ENCODE results near the gene MYO19.

The MYO19 gene

DNA sequence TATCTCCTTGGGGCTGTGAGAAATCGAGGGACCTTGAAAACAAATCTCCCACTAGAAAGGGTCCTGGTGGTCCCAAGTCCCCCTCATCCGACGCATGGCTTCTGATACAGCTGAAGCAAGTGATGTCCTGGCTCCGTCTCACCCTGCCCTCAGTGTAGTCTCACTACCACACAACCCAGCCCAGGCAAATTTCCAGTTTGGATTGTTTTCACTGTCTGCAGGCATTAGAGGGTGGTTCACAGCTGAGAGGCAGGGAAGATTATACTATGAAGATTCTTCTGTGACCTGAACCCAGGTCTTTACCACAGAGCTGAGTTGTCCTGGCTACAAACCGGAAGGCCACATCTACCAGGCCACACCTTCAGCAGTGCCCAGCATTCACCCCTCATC lies 30.5 kb downstream of the MYO19 start:
- Histone ChIP-seq H2AFZ (ENCODE audit: insufficient read depth, low read length, poor library complexity) (no peak overlapping the region), H3K4ac (ENCODE audit: low read depth, low read length) (no peak overlapping the region), H3K4me2 (ENCODE audit: low read length) (no peak overlapping the region), H3K23ac (ENCODE audit: low read length) (no peak overlapping the region), H3K9ac (ENCODE audit: low read length) (no peak overlapping the region), H2BK5ac (ENCODE audit: low read depth, low read length, poor library complexity) (no peak overlapping the region), H3K79me1 (ENCODE audit: low read length) (no peaks in the 10 kb centered on the region), H2BK12ac (ENCODE audit: low read length) (no peak overlapping the region), H3K4me3 (ENCODE audit: low read depth, low read length) (no peak overlapping the region), H3K27ac (ENCODE audit: low read depth, low read length) (no peak overlapping the region), H2BK120ac (ENCODE audit: insufficient read depth, low read length, poor library complexity) (no peak overlapping the region), H3K14ac (ENCODE audit: low read length) (no peak overlapping the region), H3K18ac (ENCODE audit: low read length) (no peak overlapping the region), H3K4me1 (ENCODE audit: control insufficient read depth in 1 of 2, insufficient read depth in 2 of 2, low read length in 2 of 2) (no peaks in the 10 kb centered on the region), H2AK5ac (ENCODE audit: low read length) (no peak overlapping the region), H3K79me2 (ENCODE audit: control insufficient read depth, insufficient read depth, low read length, poor library complexity) (no peaks in the 10 kb centered on the region), H3K36me3 (ENCODE audit: control insufficient read depth in 1 of 2, insufficient read depth in 2 of 2, low read length in 2 of 2) (peaks cover 72 to 82% of the 10 kb centered on the region in 2 experiments), H4K8ac (ENCODE audit: low read depth, low read length) (no peak overlapping the region), H4K91ac (ENCODE audit: low read depth, low read length) (no peak overlapping the region), H4K12ac (ENCODE audit: low read depth, low read length) (no peak overlapping the region), H3K27me3 (ENCODE audit: insufficient read depth, low read length) (no peaks in the 10 kb centered on the region), H3K9me3 (ENCODE audit: insufficient read depth, low read depth, low read length) (no peaks in the 10 kb centered on the region)
- no peak for DNase-seq
- no CpG with 5 or more reads among the region's 5 CpGs for WGBS (ENCODE audit: extremely low coverage, insufficient coverage, insufficient read length)

DNA sequence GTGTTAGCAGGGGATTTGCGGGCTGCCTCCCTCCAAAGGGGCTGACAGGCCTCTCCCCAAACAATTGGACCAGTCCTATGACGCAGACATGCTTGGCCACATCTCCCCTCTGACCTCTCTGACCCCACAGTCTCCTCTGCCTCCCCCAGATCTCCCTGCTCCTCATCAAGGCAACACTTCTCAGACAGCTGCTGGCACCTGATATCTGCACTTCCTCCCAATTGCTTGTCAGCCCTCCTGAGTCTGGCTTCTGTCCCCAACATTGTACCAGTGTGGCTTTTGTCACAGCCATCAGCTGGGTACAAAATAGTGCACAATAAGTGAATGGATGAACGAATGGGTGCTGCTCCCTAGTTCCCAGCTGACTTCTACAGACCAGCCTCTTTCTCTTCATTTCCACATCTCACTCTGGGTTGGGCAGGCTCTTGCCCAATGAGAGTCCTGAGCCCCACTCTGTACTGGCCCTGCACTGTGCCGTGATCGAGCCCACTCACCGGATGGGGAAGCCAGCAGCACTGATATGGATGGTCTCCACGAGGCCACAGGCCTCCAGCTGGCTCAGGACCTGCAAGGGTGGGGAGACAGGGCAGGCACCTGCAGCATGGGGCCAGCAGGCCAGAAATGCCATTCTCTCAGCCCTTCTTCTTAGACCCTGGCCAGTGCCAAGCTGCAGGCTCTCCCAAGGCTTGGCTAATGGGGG lies 31.1 kb downstream of the MYO19 start:
- Histone ChIP-seq H3K79me1 (ENCODE audit: low read length) (no peaks in the 10 kb centered on the region), H3K4me2 (ENCODE audit: low read length) (no peak overlapping the region), H3K23ac (ENCODE audit: low read length) (no peak overlapping the region), H2BK5ac (ENCODE audit: low read depth, low read length, poor library complexity) (no peak overlapping the region), H3K4me1 (ENCODE audit: control insufficient read depth in 1 of 2, insufficient read depth in 2 of 2, low read length in 2 of 2) (no peaks in the 10 kb centered on the region), H3K14ac (ENCODE audit: low read length) (no peak overlapping the region), H2BK120ac (ENCODE audit: insufficient read depth, low read length, poor library complexity) (no peak overlapping the region), H3K36me3 (ENCODE audit: control insufficient read depth in 1 of 2, insufficient read depth in 2 of 2, low read length in 2 of 2) (peaks cover 70 to 81% of the 10 kb centered on the region in 2 experiments), H4K12ac (ENCODE audit: low read depth, low read length) (no peak overlapping the region), H3K79me2 (ENCODE audit: control insufficient read depth, insufficient read depth, low read length, poor library complexity) (no peaks in the 10 kb centered on the region), H3K18ac (ENCODE audit: low read length) (no peak overlapping the region), H3K9ac (ENCODE audit: low read length) (no peak overlapping the region), H4K91ac (ENCODE audit: low read depth, low read length) (no peak overlapping the region), H3K9me3 (ENCODE audit: insufficient read depth, low read depth, low read length) (no peaks in the 10 kb centered on the region), H3K27ac (ENCODE audit: low read depth, low read length) (no peak overlapping the region), H3K27me3 (ENCODE audit: insufficient read depth, low read length) (no peaks in the 10 kb centered on the region), H2AFZ (ENCODE audit: insufficient read depth, low read length, poor library complexity) (no peak overlapping the region), H4K8ac (ENCODE audit: low read depth, low read length) (no peak overlapping the region), H2AK5ac (ENCODE audit: low read length) (no peak overlapping the region), H2BK12ac (ENCODE audit: low read length) (no peak overlapping the region), H3K4me3 (ENCODE audit: low read depth, low read length) (peak overlapping the region; percentile 11), H3K4ac (ENCODE audit: low read depth, low read length) (no peak overlapping the region)
- DNase-seq: no peak
- no CpG with 5 or more reads among the region's 7 CpGs for WGBS (ENCODE audit: extremely low coverage, insufficient coverage, insufficient read length)

DNA sequence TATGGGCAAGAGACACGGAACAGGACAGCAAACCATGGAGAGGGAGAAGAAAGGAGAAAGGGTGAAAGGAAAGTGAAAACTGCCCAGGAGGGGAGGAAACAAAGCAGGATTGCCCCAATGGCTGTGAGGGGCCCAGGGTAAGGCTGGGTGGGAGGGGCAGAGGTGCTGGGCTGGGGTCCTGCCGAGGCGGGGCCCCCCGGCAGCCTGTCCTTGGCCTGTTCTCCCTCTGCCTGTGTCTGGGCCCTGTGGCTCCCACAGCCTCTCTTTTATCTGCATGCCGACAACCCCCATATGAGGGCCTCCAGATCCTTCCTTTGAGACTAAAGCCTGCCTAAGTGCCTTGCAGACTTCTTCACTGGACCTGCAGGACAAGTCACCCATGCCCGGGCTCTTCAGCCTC lies 32.7 kb downstream of the MYO19 start:
- Histone ChIP-seq H2BK12ac (ENCODE audit: low read length) (no peak overlapping the region), H2AK5ac (ENCODE audit: low read length) (no peak overlapping the region), H2BK120ac (ENCODE audit: insufficient read depth, low read length, poor library complexity) (no peak overlapping the region), H3K9me3 (ENCODE audit: insufficient read depth, low read depth, low read length) (no peaks in the 10 kb centered on the region), H3K79me2 (ENCODE audit: control insufficient read depth, insufficient read depth, low read length, poor library complexity) (no peaks in the 10 kb centered on the region), H3K4ac (ENCODE audit: low read depth, low read length) (no peak overlapping the region), H3K79me1 (ENCODE audit: low read length) (no peaks in the 10 kb centered on the region), H3K36me3 (ENCODE audit: control insufficient read depth in 1 of 2, insufficient read depth in 2 of 2, low read length in 2 of 2) (peaks cover 63 to 76% of the 10 kb centered on the region in 2 experiments), H2AFZ (ENCODE audit: insufficient read depth, low read length, poor library complexity) (no peak overlapping the region), H3K23ac (ENCODE audit: low read length) (no peak overlapping the region), H3K4me1 (ENCODE audit: control insufficient read depth in 1 of 2, insufficient read depth in 2 of 2, low read length in 2 of 2) (no peaks in the 10 kb centered on the region), H3K27me3 (ENCODE audit: insufficient read depth, low read length) (no peaks in the 10 kb centered on the region), H3K9ac (ENCODE audit: low read length) (no peak overlapping the region), H3K27ac (ENCODE audit: low read depth, low read length) (no peak overlapping the region), H3K18ac (ENCODE audit: low read length) (no peak overlapping the region), H2BK5ac (ENCODE audit: low read depth, low read length, poor library complexity) (no peak overlapping the region), H4K12ac (ENCODE audit: low read depth, low read length) (no peak overlapping the region), H4K8ac (ENCODE audit: low read depth, low read length) (no peak overlapping the region), H3K14ac (ENCODE audit: low read length) (no peak overlapping the region), H4K91ac (ENCODE audit: low read depth, low read length) (no peak overlapping the region), H3K4me3 (ENCODE audit: low read depth, low read length) (no peak overlapping the region), H3K4me2 (ENCODE audit: low read length) (no peak overlapping the region)
- no CpG with 5 or more reads among the region's 6 CpGs for WGBS (ENCODE audit: extremely low coverage, insufficient coverage, insufficient read length)
- no peak for DNase-seq

DNA sequence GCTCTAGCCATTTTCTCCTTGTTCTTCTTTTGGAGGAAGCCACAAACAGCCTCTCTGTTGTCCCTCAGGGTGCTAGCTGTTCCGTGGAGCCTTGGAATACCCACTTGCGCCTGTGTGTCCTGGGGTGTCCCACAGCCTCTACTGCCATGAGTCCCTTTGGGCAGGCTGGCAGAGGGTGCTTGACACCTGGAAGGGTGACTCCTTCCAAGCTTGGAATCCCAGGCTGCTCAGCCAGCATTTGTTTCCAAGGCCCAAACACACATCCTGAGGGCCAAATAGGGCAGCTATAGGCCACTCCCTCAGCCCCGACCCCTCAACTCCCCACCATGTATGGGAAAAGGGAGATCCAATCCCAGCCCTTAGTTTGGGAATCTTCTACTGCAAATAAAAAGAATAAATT lies 33.3 kb downstream of the MYO19 start:
- no peak overlapping the region for H4K12ac ChIP-seq (ENCODE audit: low read depth, low read length)
- no peak overlapping the region for H2BK5ac ChIP-seq (ENCODE audit: low read depth, low read length, poor library complexity)
- no peaks in the 10 kb centered on the region for H3K79me2 ChIP-seq (ENCODE audit: control insufficient read depth, insufficient read depth, low read length, poor library complexity)
- H3K9ac ChIP-seq (ENCODE audit: low read length): no peak overlapping the region
- no peak overlapping the region for H3K4me3 ChIP-seq (ENCODE audit: low read depth, low read length)
- H2BK12ac ChIP-seq (ENCODE audit: low read length): no peak overlapping the region
- no peak overlapping the region for H3K4me2 ChIP-seq (ENCODE audit: low read length)
- H3K23ac ChIP-seq (ENCODE audit: low read length): no peak overlapping the region
- no peak overlapping the region for H3K18ac ChIP-seq (ENCODE audit: low read length)
- no peaks in the 10 kb centered on the region for H3K4me1 ChIP-seq (ENCODE audit: control insufficient read depth in 1 of 2, insufficient read depth in 2 of 2, low read length in 2 of 2)
- no peak overlapping the region for H4K8ac ChIP-seq (ENCODE audit: low read depth, low read length)
- H3K27me3 ChIP-seq (ENCODE audit: insufficient read depth, low read length): no peaks in the 10 kb centered on the region
- no peak overlapping the region for H2AFZ ChIP-seq (ENCODE audit: insufficient read depth, low read length, poor library complexity)
- no CpG with 5 or more reads among the region's 3 CpGs for WGBS (ENCODE audit: extremely low coverage, insufficient coverage, insufficient read length)
- H3K9me3 ChIP-seq (ENCODE audit: insufficient read depth, low read depth, low read length): no peaks in the 10 kb centered on the region
- H3K4ac ChIP-seq (ENCODE audit: low read depth, low read length): no peak overlapping the region
- peaks cover 57 to 74% of the 10 kb centered on the region in 2 experiments for H3K36me3 ChIP-seq (ENCODE audit: control insufficient read depth in 1 of 2, insufficient read depth in 2 of 2, low read length in 2 of 2)
- no peak overlapping the region for H3K27ac ChIP-seq (ENCODE audit: low read depth, low read length)
- no peak for DNase-seq
- H3K79me1 ChIP-seq (ENCODE audit: low read length): no peaks in the 10 kb centered on the region
- H4K91ac ChIP-seq (ENCODE audit: low read depth, low read length): no peak overlapping the region
- no peak overlapping the region for H2BK120ac ChIP-seq (ENCODE audit: insufficient read depth, low read length, poor library complexity)
- H3K14ac ChIP-seq (ENCODE audit: low read length): no peak overlapping the region
- H2AK5ac ChIP-seq (ENCODE audit: low read length): no peak overlapping the region

Data from trophoblast cell (in vitro differentiated cells and primary cell).